Epithelial cell of proximal tubule (primary cell): ENCODE data around the gene UGT8. TPM values are rescaled to one million over a fixed set of nuclear protein-coding genes. Genes with fewer than 3 reads are reported as not detected.

Experiments used
- DNase-seq: peaks from one replicate; pipeline ENCODE4 v3.0.0-alpha.2; 2011; ENCODE audit warnings: low read depth
- H3K4me3 ChIP-seq: 2 replicates; pipeline ENCODE4 v1.5.1; 2011; ENCODE audit warnings: low read depth, mild to moderate bottlenecking, low read length
- total RNA-seq: library from RNA; depleted of rRNA; stranded (reverse); fragments of >200 nt; gene quantifications from 2 replicates; pipeline ENCODE4 v1.2.3, GENCODE V29; 2015
- TF ChIP-seq, protein P1 (sequence below): conservative IDR thresholded peaks from 2 replicates; pipeline ENCODE4 v1.5.1; 2012; ENCODE audit warnings: low read depth, mild to moderate bottlenecking, low read length

The UGT8 gene
- total RNA-seq, 1 donor from 2014 or later, result 11.6 TPM

DNA sequence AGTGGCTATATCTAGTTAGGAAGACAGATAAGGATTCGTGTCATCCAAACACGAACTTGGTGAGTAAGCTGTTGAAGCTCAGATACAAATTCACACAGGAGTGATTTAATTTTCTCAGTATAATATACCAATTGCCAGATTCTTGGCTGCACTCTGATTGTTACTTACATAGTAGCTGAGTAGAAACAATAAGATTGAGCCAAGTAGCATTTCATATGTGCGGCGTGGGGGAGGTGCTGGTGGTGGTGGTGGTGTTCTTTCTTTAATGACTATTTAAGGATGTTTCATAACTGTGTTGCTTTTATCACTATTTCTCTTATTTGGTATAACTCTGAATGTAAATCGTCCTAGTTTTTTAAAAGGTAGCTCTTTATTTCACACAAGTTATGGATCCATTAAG, 102.9 kb downstream of the UGT8 start:
- TF ChIP-seq, protein P1, sequence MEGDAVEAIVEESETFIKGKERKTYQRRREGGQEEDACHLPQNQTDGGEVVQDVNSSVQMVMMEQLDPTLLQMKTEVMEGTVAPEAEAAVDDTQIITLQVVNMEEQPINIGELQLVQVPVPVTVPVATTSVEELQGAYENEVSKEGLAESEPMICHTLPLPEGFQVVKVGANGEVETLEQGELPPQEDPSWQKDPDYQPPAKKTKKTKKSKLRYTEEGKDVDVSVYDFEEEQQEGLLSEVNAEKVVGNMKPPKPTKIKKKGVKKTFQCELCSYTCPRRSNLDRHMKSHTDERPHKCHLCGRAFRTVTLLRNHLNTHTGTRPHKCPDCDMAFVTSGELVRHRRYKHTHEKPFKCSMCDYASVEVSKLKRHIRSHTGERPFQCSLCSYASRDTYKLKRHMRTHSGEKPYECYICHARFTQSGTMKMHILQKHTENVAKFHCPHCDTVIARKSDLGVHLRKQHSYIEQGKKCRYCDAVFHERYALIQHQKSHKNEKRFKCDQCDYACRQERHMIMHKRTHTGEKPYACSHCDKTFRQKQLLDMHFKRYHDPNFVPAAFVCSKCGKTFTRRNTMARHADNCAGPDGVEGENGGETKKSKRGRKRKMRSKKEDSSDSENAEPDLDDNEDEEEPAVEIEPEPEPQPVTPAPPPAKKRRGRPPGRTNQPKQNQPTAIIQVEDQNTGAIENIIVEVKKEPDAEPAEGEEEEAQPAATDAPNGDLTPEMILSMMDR, result no peak
- H3K4me3 ChIP-seq, result no peak overlapping the region
- DNase-seq, result no peak

DNA sequence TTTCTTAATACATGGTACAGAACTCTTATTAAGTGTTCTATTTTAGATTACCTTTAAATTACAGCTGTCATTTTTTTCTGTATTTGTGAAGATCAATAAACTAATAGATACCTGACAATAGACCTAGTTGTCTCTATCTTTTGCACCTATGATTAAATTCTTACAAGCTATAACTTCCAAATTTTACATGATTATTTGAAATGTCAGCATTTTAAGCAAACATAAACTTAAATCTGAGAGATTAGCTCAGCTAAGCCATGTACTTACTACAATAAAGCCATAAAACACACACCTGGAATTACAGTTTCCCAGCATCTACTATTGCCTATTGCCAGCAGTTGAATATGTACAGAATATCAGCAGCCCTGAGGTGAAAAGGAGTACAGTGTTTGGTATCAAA, 118.8 kb downstream of the UGT8 start:
- no peak for DNase-seq
- TF ChIP-seq, protein P1, result no peak
- no peak overlapping the region for H3K4me3 ChIP-seq

DNA sequence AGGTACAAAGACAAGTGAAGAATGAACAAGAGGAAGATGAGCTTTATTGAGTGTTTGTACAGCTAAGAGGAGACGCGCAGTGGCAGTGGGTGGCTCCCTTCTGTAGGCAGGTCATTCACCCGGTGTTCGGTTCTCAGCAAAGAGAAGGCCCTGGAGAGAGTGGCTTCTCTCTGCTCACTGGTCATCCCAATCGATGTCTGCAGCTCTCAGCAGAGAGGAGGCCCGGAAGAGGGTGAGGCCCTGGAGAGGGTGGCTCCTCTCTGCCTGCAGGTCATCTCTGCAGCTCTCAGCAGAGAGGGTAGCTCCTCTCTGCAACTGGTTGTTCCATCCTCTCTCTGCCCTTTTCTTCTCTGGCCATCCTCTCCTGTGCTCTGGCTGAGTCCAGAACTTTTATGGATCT, 126.5 kb downstream of the UGT8 start:
- no peak for DNase-seq
- TF ChIP-seq, protein P1, result no peak
- H3K4me3 ChIP-seq, result no peak overlapping the region

DNA sequence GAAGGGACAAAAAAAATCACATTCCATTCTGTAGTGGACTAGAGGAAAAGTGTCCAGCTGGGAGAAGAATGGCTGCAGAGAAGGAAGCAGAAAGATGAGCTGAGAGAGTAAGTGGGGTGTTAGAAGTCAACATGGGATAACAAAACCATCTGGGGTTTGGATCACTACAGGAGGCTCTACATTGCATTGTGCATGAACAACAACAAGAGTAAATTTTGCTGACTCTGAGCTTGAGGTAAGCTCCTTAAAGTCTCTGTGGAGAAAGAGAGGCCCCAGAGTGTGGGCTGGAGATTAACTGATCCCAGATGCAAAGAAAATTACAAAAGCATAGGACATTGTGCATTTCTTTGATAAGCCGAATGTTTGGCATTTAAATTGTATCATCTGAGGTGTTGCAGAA, 128.9 kb downstream of the UGT8 start:
- no peak for DNase-seq
- H3K4me3 ChIP-seq, result no peak overlapping the region
- TF ChIP-seq, protein P1, result no peak
